SK-MEL-5 (cell line): ENCODE results near the gene PTPN14. TPM values are rescaled to one million over a fixed set of nuclear protein-coding genes. Genes with fewer than 3 reads are reported as not detected.

Experiments used
- DNase-seq: peaks from one replicate; pipeline ENCODE4 v3.0.0-alpha.2; 2016; ENCODE audit warnings: low read depth, low spot score
- in situ Hi-C: cut with HindIII; loops from 2 replicates; pipeline ENCODE4 v1.10.0; 2016; ENCODE audit warnings: low sequenced_read_pairs, high pct_unique_total_duplicates, low pct_unique_long_range_greater_than_20kb
- total RNA-seq: library from RNA; depleted of rRNA; stranded (reverse); fragments of >200 nt; shearing (Covaris generic); gene quantifications from 2 replicates; pipeline ENCODE4 v1.2.3, GENCODE V29; 2014

The PTPN14 gene
- total RNA-seq, 1 experiment from 2014 or later = 5.4 TPM

- in situ Hi-C loops = no loop called here
- no peak for DNase-seq
Observed at GRCh38 chr1:214455479-214455878, 95.9 kb downstream of the PTPN14 start.

GRCh38 chr1:214454569-214455396 is 96.6 kb downstream of the PTPN14 start:
- in situ Hi-C loops = no loop called here
- no peak for DNase-seq

GRCh38 chr1:214453109-214453722 is 98.2 kb downstream of the PTPN14 start:
- in situ Hi-C loops = no loop called here
- DNase-seq = no peak

- in situ Hi-C loops = no loop called here
Observed at GRCh38 chr1:214452152-214452784, 99.1 kb downstream of the PTPN14 start.

GRCh38 chr1:214451596-214451995 is 99.8 kb downstream of the PTPN14 start:
- no peak for DNase-seq
- in situ Hi-C loops = no loop called here

More at GRCh38 chr1:214452152-214452784, 99.1 kb downstream of the PTPN14 start:
- no peak for DNase-seq

- in situ Hi-C loops = no loop called here
- no peak for DNase-seq
Observed at GRCh38 chr1:214449371-214449770, 102.0 kb downstream of the PTPN14 start.

- no peak for DNase-seq
- in situ Hi-C loops = no loop called here
Observed at GRCh38 chr1:214448536-214448935, 102.9 kb downstream of the PTPN14 start.

GRCh38 chr1:214447557-214447871 is 103.9 kb downstream of the PTPN14 start:
- in situ Hi-C loops = no loop called here
- DNase-seq = no peak

GRCh38 chr1:214446772-214447556 is 104.4 kb downstream of the PTPN14 start:
- in situ Hi-C loops = no loop called here
- DNase-seq = peak; percentile 60

- no peak for DNase-seq
- in situ Hi-C loops = no loop called here
Observed at GRCh38 chr1:214445831-214446614, 105.4 kb downstream of the PTPN14 start.

- in situ Hi-C loops = no loop called here
- DNase-seq = no peak
Observed at GRCh38 chr1:214445199-214445598, 106.2 kb downstream of the PTPN14 start.

GRCh38 chr1:214444182-214444939 is 107.0 kb downstream of the PTPN14 start:
- DNase-seq = no peak
- in situ Hi-C loops = no loop called here

- peak; percentile 65 for DNase-seq
Observed at GRCh38 chr1:214441119-214441518, 110.3 kb downstream of the PTPN14 start.

GRCh38 chr1:214440219-214440965 is 111.0 kb downstream of the PTPN14 start:
- DNase-seq = peak; percentile 62
- in situ Hi-C loops = no loop called here

More at GRCh38 chr1:214441119-214441518, 110.3 kb downstream of the PTPN14 start:
- in situ Hi-C loops = no loop called here

GRCh38 chr1:214439352-214440119 is 111.9 kb downstream of the PTPN14 start:
- DNase-seq = peak; percentile 85
- in situ Hi-C loops = no loop called here
